GM19452 (cell line): Measurements from ENCODE around the gene BCO1.
"Not testable (repeated sequence)": the region's sequence is repeated elsewhere in the genome, so short reads cannot be mapped to it uniquely, and the experiment has no call there.

Experiments
- ATAC-seq: cut with Tn5 transposase; IDR thresholded peaks from one replicate; pipeline ENCODE4 v1.9.1; 2021; ENCODE audit not compliant: unreplicated experiment

The BCO1 gene, protein sequence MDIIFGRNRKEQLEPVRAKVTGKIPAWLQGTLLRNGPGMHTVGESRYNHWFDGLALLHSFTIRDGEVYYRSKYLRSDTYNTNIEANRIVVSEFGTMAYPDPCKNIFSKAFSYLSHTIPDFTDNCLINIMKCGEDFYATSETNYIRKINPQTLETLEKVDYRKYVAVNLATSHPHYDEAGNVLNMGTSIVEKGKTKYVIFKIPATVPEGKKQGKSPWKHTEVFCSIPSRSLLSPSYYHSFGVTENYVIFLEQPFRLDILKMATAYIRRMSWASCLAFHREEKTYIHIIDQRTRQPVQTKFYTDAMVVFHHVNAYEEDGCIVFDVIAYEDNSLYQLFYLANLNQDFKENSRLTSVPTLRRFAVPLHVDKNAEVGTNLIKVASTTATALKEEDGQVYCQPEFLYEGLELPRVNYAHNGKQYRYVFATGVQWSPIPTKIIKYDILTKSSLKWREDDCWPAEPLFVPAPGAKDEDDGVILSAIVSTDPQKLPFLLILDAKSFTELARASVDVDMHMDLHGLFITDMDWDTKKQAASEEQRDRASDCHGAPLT

DNA sequence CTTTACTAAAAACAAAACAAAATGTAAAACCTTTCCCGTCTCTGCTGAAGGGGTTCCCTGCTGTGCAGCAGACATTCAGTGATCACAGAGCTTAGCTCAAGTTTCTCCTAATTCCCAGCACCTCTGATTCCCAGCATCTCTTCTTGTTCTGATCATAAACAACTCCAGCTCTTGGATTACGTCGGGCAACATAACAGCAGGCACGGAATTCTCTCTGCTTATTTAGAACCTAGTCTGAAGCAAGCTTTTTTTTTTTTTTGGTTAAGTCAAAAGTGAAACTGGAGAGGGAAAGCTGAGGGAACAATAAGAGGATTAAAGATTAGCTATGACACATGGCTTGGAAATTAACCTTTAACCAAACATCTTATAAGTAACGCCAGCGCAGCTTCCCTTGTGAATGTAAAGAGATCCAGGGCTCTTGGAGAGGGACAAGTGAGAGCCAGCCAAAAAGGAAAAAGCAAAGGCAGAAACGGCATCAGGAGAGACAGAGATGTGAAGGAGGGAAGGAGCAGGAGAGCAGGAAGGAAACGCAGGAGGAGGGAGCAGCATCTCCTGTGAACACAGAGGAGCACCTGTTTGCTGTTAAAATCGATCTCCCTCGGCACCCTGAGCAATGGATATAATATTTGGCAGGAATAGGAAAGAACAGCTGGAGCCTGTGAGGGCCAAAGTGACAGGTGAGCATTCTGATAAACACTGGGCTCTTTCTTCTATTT lies at the start of gene BCO1:
Gene BCO1 (plus strand): TSS at position 394 of the 716 bp plus-strand sequence. CDS start 220 bp downstream, at position 614.
- peak; percentile 70 for ATAC-seq

DNA sequence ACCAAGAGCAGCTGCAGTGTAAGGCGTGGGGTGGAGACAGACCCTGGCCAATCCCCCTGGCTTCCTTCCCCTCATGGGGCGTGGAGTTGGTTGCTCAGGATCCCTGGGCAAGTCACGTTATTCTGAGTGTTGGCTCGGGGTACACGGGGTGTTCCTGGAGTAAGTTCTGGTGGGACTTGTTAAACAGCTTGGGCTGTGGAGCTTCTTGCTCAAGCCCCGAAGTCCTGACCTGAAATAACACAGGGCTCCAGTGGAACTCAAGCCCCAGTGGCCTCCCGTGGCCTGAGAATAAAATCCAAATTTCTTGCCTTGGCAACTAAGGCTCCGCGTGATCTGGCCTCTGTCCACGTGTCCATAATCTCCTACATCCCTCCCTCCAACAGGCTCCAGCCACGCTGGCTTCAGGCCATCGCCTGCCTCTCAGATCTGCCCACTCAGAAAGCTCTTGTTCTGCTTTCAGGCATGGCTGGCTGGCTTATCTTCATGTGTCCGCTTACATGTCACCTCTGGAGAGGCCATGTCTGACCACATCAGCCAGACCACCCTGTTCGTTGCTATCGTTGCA lies 49.3 kb upstream of the BCO1 start:
- ATAC-seq = no peak

DNA sequence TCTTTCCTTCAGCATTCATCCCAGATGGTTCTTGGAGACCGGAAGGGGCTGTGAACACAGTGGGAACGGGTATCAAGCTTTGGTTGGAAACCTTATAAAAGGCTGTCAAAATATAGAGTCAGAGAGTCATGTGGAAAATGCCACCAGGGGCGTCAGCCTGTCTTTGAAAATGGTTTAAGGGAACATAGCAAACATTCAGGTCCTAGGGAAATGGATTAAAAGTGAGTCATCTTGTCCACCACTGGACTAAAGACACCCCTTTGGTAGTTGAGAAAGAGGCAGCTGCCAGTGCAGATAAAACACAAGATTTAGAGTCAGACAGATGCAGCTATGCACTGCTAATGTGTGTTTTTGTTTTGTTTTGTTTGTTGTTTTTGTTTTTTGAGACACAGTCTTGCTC lies 47.8 kb upstream of the BCO1 start:
- ATAC-seq = no peak

DNA sequence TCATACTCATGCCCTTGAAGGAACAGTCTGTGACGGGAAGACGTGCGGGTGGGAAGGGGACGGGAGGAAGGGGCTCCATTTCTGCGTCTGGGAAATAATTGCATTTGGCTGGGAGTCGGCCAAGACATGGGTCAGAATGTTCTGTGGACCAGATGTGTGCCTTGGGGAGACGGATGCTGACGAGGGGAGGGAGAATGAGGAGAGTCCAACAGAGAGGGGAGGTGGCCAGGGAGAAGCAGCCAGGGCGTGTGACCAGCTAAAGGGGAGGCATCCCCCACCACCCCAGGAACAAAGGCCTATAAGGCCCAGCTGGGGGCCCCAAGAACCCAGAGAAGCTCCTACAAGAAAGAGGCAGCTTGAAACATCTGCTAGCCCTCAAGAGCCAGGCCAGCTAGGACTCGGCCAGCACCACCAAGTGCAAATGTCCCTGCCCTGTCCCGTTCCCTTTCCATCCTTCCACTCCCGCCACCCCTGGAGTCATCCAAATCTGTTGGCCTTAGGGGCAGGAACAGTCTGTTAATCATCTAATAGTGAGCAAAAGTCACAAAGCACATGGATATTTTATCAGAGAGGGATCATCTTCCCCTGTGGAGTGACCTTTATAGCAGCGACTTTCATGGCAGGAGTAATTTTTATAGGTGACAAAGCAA lies 42.5 kb upstream of the BCO1 start:
- no peak for ATAC-seq

DNA sequence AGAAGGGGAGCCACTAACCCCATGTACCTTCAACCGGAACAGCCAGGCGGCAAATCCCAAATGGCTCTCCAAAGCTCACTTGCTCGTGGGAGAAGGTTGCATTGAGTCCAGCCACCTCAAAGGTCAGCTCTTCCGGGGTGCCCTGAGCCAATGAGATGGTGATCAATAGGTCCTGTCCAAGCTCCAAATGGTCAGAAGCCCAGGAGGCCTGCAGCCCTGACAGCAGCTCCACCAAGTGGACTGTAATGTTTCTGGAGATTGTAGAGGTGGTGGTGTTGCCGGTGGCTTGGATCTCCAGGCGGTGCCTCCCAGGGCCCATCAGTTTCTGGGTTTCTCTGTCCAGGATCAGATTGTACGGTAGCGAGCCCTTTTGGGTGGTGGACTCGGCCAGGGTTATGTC lies 39.9 kb upstream of the BCO1 start:
- no peak for ATAC-seq

DNA sequence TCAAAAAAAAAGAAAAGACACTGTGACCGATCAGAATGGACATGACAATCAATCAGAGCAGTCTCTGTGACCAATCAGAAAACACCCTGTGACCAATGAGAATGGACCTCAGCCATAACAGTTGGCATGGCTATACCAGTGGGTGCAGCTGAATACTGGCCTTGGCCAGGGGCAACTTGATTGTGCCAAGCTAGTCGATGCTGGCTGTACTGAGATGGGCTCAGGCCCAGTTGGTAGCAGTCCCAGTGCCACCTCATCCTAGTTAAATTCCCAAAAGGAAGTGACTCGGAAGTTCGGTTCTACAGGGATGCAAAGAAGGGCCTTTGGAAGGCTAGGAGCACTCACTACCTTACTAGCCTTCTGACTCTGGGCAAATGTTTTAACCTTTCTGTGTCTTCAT lies 37.2 kb upstream of the BCO1 start:
- no peak for ATAC-seq

DNA sequence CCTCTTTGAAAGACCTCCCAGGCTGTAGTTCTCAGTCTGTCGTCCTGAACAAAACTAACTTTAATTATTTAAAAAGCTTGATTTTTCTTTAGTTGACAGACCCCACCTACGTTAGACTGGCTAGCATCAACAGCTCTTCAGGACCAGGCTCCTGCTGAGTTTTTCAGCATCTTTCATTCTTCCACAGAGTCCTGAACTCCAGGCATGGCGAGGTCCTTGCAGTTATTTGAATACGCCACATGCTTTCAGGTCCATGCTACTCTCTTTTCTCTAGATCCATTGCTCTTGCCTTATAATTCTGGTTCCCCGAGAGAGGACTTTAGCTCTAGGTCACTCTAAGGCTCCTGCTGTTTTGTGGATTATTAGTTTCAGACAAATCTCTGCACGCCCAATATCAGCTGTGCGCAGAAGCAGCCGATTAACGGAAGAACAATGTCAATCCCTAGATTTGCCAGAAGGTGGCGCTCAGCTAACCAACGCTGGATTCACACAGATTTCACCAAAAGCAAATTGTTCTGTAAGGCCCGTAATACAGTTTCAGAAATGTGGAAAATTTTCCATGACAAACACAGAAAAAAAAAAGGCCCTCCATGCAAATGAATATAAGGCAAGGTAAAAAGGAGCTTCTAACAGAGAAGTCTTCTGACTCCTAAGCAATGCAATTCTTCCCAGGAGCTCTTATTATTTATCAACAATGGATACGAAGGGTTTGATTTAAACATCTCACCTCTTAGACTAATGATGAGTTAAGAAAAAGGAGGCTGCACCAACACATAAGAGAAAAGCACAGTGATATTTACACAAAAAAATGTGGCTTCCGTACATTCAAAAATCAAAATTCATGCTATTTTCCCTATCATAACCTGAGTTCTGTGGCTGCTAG lies 33.5 kb upstream of the BCO1 start:
- no peak for ATAC-seq

DNA sequence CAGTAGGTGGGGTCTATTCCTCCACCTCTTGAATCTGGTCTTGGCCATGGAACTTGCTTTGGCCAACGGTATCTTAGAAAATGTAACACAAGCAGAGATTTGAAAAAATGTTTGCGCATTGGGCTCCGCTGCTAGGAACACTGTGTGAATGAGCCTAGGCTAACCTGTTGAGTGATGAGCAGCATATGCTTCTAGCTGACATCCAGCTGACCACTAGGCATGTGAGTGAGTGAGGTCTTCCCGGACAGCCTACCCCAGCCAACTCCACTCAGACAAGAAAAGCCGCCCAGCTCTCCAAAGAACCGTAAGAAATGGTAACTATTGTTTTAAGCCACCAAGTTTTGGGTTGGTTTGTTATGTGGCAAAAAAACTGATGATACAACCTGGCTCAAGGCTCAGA lies 31.4 kb upstream of the BCO1 start:
- ATAC-seq = no peak

DNA sequence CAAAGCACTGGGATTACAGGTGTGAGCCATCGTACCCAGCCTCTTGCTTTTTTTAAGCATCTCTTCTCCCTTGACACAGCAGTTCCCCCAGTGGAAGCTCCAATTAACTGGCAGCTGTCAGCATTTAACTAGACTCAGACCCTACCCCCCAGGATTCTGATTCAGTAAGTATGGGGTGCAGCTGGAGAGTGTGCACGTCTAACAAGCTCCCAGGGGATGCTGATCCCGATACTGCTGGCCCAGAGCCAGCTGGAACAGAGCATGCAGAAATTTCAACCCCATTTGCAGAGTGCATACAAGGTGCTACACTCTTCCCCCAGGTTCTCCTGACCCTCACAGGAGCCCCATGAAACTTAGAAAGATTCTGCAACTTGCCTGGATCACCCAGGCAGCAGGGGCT lies 27.7 kb upstream of the BCO1 start:
- no peak for ATAC-seq

DNA sequence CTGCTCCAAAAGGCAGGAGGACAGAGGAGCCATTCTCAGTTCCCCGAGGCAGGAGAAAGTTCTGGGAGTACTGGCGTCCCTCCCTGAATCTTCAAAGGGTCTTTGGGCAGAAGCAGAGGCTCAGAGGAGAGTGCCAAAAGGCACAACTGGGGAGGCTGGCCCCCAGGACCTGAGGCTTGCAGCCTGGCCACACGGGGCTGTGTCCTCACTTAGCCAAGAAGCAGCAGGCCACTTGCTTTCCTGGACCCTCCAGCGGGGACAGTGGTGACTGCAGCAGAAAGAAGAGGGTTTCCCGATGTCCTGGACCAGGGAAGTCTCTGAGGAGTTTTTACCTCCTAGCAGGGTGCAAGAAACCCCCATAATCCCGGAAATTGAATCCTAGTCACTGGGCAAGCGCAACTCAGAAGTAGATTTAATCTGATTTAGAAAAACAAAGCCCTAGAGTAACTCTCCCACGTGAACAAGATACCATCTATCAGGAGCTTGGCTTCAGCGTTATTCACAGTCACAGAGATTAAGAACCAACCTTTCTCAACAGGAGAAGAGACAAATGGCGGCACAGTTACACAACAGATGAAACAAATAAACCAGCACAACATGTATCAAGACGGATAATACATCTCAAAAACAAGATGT lies 25.5 kb upstream of the BCO1 start:
- no peak for ATAC-seq

DNA sequence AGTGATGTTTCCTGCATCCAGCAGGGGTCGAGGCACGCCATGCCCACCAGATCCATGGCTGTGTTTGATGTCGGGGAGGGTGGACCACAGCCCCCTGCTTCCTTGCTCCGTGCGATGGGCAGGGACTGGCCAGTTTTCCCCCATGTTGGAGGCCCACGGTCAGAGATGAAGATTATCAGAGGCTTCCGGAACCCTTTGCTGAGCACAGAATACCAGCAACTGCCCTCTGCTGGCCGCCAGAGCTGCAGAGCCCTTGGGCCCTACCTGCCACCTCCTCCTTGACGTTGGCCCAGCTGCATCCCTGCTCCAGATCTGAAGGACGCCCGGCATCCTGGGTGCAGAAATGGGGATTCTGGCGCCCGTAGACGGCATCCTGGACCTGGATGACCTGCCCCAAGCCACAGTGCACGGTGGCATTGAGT lies 23.7 kb upstream of the BCO1 start:
- ATAC-seq = no peak

DNA sequence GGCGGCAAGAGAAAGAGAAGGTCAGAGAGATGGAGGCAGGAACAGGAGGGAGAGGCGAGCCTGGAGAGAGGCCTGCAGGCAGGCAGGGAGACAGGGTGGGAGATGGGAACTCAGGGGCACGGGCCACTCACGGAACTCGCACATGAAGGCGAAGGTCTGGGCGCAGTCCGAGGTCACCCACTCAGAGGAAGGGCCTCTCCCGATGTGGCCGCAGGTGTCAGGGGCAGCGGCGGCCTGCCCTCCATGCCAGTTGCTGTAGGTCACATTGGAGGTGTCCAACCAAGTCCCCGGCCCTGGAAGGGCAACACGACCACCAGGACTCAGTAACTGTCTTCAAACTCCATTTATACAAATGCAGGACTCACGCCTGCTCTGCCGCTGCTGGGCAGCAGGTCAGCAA lies 22.4 kb upstream of the BCO1 start:
- no peak for ATAC-seq

DNA sequence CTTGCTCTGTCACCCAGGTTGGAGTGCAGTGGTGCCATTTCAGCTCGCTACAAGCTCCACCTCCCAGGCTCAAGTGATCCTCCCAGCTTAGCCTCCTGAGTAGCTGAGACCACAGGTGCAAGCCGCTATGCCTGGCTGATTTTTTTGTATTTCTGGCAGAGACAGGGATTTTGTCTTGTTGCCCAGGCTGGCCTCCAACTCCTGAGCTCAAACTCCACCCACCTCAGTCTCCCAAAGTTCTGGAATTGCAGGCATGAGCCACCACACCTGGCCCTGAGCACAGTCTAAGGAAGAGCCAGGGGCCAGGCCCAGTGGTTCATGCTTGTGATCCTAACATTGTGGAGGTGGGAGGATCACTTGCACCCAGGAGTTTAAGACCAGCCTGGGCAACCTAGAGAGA lies 21.8 kb upstream of the BCO1 start:
- no peak for ATAC-seq

DNA sequence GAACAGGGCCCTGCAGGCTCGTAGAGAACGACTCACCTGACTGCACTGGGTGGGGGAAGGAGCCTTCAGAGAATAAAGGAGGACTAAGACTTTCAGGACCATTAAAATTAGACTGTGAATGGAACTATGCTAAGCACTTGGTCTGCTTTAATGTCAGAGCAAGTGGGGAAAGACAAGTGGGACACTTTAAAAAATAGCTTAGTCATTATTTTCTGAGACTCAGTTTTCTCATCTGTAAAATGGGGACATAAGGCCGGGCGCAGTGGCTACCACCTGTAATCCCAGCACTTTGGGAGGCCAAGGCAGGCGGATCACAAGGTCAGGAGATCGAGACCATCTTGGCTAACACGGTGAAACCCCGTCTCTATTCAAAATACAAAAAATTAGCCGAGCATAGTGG lies 19.3 kb upstream of the BCO1 start:
- ATAC-seq = no peak

DNA sequence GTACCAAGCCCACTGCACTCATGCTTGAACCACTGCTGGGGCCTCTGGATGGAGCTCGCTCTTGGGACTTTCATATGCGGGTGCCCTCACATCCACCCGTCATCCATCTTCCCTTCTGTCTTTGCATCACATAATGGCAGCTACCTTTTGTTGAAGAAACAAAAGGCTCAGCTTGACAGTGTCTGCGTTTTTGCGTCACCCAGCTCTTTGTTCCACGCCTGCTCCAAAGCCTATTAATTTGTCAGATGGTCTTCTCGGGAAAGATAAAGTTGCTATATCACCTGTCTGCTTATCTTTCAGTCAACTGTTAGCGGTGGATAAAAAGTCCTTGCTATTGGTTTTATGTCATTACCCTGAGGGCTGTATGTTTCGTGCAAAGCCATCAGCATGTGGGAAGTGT lies 18.1 kb upstream of the BCO1 start:
- no peak for ATAC-seq

DNA sequence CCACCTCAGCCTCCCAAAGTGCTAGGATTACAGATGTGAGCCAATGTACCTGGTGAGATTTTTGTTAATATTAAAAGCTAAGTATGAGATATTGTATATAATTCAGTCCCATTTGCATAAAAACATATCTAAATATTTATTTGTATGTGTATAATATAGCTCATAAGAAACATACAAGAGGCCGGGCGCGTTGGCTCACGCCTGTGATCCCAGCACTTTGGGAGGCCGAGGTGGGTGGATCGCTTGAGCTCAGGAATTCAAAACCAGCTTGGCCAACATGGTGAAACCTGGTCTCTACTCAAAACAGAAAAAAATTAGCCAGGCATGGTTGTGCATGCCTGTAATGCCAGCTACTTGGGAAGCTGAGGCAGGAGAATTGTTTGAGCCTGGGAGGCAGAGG lies 16.8 kb upstream of the BCO1 start:
- no peak for ATAC-seq

DNA sequence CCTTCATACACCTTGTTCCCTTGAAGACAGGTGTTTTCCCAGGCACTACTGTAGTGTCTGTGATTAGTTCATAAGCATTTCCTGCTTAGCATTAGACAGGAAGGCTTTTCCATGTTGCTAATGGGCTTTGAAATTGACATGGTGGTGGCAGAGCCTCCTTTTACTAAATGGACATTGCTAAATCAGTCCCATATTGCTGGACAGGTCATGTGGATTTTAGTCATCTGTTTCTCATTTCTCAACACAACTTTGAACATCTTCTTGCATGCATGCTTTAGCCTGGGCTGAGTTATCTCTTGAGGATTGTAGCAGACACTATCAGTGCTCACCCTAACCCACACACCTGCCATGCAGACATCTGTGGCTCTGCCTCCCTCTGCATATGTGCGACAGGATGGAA lies 13.7 kb upstream of the BCO1 start:
- ATAC-seq = no peak

DNA sequence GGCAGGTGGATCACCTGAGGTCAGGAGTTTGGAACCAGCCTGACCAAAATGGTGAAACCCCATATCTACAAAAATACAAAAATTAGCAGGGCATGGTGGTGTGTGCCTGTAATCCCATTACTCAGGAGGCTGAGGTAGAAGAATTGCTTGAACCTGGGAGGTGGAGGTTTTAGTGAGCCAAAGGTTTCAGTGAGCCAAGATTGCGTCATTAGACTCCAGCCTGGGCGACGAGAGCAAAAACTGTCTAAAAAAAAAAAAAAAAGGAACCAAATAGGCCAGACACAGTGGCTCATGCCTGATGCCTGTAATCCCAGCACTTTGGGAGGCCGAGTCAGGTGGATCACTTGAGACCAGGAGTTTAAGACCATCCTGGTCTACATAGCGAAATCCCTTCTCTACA lies 12.8 kb upstream of the BCO1 start:
- not testable (repeated sequence) for ATAC-seq

DNA sequence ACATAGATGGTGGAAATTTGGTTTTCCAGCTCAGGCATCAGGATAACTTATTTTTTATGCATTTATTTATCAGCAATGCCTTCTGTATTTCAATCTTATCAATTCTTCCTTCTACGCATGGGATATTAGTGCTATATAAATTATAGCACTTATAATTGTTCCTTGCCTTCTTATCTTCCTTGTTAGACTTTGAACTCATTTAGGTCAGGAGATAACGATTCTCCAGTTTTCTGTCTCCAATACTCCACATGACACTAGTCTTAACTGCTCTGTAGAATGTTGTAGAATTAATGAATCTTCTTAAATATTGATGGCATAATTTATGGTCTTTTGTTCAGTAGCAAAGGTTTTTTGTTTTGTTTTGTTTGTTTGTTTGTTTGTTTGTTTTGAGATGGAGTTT lies 10.7 kb upstream of the BCO1 start:
- ATAC-seq = no peak

DNA sequence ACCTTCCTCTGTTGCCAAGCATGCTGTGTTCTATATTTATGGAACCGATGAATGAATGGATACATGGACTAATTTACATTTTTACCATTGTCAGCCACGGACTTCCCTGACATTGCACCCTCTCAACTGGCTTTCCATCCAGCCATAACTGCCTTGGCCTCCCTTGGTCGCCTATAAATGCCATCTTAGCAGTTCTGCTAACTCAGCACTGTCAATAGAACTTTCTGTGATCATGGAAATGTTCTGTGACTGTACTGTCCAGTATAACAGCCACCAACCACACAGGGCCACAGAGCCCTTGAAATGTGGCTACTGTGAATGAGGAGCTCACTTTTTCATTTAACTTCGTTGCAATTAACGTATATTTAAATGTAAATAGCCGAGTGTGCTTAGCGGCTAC lies 8.7 kb upstream of the BCO1 start:
- ATAC-seq = no peak
